Neural crest cell (in vitro differentiated cells): Measurements from ENCODE around the gene ZNF302. TPM values are rescaled to one million over a fixed set of nuclear protein-coding genes. Genes with fewer than 3 reads are reported as not detected.

Source experiments
- DNase-seq: peaks from one replicate; pipeline ENCODE4 v3.0.0; 2021; ENCODE audit warnings: low read depth, mixed read lengths, low spot score
- H3K27ac Mint-ChIP-seq: one replicate; pipeline ENCODE4 v1.8.0; 2021; ENCODE audit warnings: mild to moderate bottlenecking, mixed read lengths; ENCODE audit not compliant: unreplicated experiment
- H3K27me3 Mint-ChIP-seq: 2 replicates; pipeline ENCODE4 v1.8.0; 2021; ENCODE audit warnings: low read depth, mild to moderate bottlenecking, mixed read lengths
- H3K36me3 Mint-ChIP-seq: 2 replicates; pipeline ENCODE4 v1.8.0; 2021; ENCODE audit warnings: low read depth, mild to moderate bottlenecking, mixed read lengths
- H3K4me1 Mint-ChIP-seq: 2 replicates; pipeline ENCODE4 v1.8.0; 2021; ENCODE audit warnings: mixed read lengths
- H3K4me3 Mint-ChIP-seq: one replicate; pipeline ENCODE4 v1.8.0; 2021; ENCODE audit warnings: mild to moderate bottlenecking, mixed read lengths
- H3K9me3 Mint-ChIP-seq: 2 replicates; pipeline ENCODE4 v1.8.0; 2021; ENCODE audit warnings: mixed read lengths
- long read RNA-seq: library from polyadenylated mRNA; unstranded; transcript quantifications from one replicate; pipeline ENCODE4 v2.0.0, GENCODE V29; 2020
- total RNA-seq: library from RNA; stranded (reverse); gene quantifications from 2 replicates; pipeline ENCODE4 v1.2.1, GENCODE V29; 2021
- TF ChIP-seq, protein P1 (sequence below): fragments of 200-600 bp; sonication (generic); conservative IDR thresholded peaks from 2 replicates; pipeline ENCODE4 v1.5.0; 2021; ENCODE audit warnings: antibody characterized with exemption, mild to moderate bottlenecking

The ZNF302 gene
- 36.7 and 37.0 TPM in 2 replicates for total RNA-seq
- long read RNA-seq, transcript ZNF302-201 (5 exons, 2,590 nt), result major isoform, 51 of 129 reads
- long read RNA-seq, transcript ZNF302-203 (5 exons, 2,600 nt), result minor isoform, 27 of 129 reads
- long read RNA-seq, transcript ZNF302-206 (5 exons, 2,849 nt), result minor isoform, 10 of 129 reads
- long read RNA-seq, partial matches to known transcripts, result 6 of 129 reads
- long read RNA-seq, other reads (novel, unspliced or antisense), result 28 of 129 reads

DNA sequence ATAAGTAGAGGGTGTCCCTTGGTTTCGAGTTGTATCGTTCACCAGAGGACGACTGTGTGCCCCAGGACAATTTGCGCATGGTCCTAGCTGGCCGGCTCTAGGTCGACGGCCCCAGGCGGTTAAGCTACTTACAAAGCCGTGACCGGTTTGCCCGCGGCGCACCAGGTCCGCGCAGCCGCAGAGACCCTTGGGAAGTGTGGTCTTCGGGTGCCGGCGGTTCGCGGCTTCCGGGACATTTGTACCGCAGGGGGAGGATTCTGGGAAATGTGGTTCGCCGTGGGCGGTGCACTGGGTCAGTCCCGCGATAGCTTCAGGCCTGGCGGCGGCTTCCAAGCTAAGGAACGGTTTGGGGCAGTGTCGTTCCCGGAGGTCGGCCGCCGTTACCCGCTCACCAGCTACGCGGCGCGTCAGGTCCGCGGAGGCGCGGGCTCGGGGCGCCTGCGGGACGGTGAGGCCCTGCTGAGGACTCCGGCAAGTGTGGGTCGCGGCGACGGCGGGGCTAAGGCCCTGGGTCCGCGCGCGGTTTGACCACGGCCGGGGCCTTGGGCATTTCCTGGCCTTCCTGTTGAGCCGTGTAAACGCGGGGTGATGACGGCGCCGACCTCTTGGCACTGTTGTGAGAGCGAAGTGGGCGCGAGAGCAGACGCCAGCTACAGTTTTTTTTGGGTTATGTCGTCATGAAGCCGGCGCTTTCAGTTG is at the start of gene ZNF302:
Gene ZNF302 (plus strand): TSS at position 293 of the 699 bp plus-strand sequence. CDS start 1,127 bp downstream, outside the sequence.
- Mint-ChIP-seq H3K27me3 (peaks cover 6% of the 10 kb centered on the region), H3K27ac (peak within 1 kb of the TSS; percentile 99), H3K4me3 (peak within 1 kb of the TSS; percentile 97), H3K4me1 (peaks cover 33% of the 10 kb centered on the region), H3K9me3 (peaks cover 21% of the 10 kb centered on the region), H3K36me3 (peaks cover 47% of the 10 kb centered on the region)
- peak; percentile 89 for DNase-seq
- TF ChIP-seq, protein P1, sequence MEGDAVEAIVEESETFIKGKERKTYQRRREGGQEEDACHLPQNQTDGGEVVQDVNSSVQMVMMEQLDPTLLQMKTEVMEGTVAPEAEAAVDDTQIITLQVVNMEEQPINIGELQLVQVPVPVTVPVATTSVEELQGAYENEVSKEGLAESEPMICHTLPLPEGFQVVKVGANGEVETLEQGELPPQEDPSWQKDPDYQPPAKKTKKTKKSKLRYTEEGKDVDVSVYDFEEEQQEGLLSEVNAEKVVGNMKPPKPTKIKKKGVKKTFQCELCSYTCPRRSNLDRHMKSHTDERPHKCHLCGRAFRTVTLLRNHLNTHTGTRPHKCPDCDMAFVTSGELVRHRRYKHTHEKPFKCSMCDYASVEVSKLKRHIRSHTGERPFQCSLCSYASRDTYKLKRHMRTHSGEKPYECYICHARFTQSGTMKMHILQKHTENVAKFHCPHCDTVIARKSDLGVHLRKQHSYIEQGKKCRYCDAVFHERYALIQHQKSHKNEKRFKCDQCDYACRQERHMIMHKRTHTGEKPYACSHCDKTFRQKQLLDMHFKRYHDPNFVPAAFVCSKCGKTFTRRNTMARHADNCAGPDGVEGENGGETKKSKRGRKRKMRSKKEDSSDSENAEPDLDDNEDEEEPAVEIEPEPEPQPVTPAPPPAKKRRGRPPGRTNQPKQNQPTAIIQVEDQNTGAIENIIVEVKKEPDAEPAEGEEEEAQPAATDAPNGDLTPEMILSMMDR, result no peak

DNA sequence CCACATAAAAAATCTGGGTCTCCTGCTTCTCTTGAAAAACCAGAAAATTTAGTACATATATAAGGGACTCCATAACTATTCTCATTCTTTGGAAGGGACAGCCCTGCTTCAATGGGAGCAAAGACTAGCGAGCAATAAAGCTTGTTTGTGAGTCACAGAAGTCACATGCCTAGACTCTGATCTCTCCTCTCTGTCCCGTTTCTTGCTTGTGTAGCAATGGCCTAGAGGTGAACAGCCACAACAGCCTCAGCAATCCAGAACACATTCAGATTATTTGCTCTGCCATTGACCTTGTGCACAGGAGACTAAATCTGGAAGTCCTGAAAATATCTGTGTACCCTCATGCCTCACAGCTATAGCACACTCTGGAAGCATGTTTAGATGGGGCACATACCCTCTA is 43.7 kb upstream of the ZNF302 start:
- TF ChIP-seq, protein P1, result no peak
- Mint-ChIP-seq H3K4me1 (no peaks in the 10 kb centered on the region), H3K27ac (no peak overlapping the region), H3K4me3 (no peak overlapping the region), H3K36me3 (peaks cover 12% of the 10 kb centered on the region), H3K9me3 (peaks cover 4% of the 10 kb centered on the region), H3K27me3 (peaks cover 7% of the 10 kb centered on the region)
- DNase-seq, result no peak

DNA sequence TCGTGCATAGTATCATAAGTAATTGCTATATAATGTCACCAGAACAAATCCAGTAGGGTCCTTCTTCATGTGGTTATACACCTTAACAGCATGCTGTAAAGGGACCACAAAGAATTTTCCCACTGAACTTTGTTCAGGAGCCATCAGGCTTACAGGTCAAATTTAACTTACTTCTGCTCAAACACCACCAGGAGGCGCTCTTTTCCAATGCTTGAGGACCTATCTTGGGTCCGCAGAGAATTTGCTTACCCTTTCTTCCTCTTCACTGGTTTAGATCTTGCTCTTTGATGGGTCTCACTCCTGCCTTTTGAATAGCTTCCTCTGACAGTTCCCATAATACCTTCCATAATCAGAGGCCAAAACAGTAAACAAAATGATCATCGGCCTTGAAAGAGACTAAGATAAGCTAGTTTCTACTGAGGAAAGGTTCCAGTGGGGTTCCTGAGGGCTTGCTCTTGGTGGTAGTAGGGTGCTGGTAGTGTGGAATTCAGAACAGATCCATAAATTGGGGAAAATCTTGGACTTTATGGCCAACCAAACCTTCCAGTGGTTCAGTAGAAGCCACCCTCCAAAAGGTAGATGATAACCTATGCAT is 37.9 kb upstream of the ZNF302 start:
- Mint-ChIP-seq H3K4me1 (no peaks in the 10 kb centered on the region), H3K9me3 (no peaks in the 10 kb centered on the region), H3K27me3 (peaks cover 21% of the 10 kb centered on the region), H3K4me3 (no peak overlapping the region), H3K36me3 (peaks cover 8% of the 10 kb centered on the region), H3K27ac (no peak overlapping the region)
- DNase-seq, result peak; percentile 50
- TF ChIP-seq, protein P1, result peak; percentile 78

DNA sequence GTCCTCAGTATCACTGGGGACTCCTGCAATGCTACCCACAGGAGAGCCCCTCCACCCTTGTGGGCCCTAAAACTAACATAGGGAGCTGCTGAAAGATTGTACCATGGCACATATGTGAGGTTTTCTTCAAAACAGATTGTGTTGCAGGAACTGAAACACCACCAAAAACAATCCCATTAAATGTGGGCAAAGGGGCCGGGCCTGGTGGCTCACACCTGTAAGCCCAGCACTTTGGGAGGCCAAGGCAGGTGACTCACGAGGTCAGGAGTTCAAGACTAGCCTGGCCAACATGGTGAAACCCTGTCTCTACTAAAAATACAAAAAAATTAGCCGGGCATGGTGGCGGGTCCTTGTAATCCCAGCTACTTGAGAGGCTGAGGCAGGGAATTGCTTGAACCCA is 35.2 kb upstream of the ZNF302 start:
- H3K27me3 Mint-ChIP-seq, result peaks cover 25% of the 10 kb centered on the region
- no peaks in the 10 kb centered on the region for H3K9me3 Mint-ChIP-seq
- H3K4me3 Mint-ChIP-seq, result no peak overlapping the region
- H3K27ac Mint-ChIP-seq, result no peak overlapping the region
- no peaks in the 10 kb centered on the region for H3K36me3 Mint-ChIP-seq
- H3K4me1 Mint-ChIP-seq, result no peaks in the 10 kb centered on the region
- TF ChIP-seq, protein P1, result no peak
- DNase-seq, result no peak

DNA sequence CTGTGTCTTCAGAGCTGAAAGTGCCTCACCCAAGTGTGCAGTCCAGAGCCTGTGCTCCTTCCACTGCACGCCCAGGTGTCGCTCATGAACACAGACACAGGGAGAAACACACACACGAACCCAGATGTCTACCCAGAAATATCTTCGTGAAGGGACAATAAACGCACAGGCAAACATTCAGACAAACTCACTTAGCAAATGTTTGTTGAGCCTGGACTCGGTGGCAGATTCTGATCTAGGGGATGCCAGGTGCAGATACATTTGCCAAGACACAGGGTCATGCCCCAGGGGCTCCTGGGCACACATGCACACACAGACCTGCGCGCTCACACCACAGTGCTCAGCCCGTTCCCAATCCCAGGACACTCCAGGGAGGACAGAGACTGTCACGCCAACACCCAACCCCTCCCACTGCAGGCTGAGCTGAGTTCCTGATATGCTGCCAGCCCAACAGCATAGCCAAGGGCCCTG is 32.5 kb upstream of the ZNF302 start:
- Mint-ChIP-seq H3K27me3 (peaks cover 19% of the 10 kb centered on the region), H3K36me3 (no peaks in the 10 kb centered on the region), H3K4me3 (no peak overlapping the region), H3K4me1 (no peaks in the 10 kb centered on the region), H3K9me3 (no peaks in the 10 kb centered on the region), H3K27ac (peak overlapping the region; percentile 58)
- TF ChIP-seq, protein P1, result no peak
- DNase-seq, result no peak
